ENCODE results near the gene PILRA. TPM values are rescaled to one million over a fixed set of nuclear protein-coding genes. Genes with fewer than 3 reads are reported as not detected.

PILRA gene
- total and polyA plus RNA-seq, 8 donors, result 0.88 to 7.6 (median 3.7) TPM

- peak; percentile 85 for FAIRE-seq
- intact Hi-C loops (cut with DNase I), result no loop called here
Observed at GRCh38 chr7:100428967-100429636, 55.8 kb downstream of the PILRA start.

GRCh38 chr7:100429637-100430492 lies 56.6 kb downstream of the PILRA start, which contains the start of gene MEPCE:
MEPCE (plus strand) TSS chr7:100429831; CDS start chr7:100430019, 188 bp downstream.
- peak; percentile 63 to 73 (median 68) for ATAC-seq
- peaks cover 0 to 22% (median 5%) of the 10 kb centered on the region in 3 donors for H3K4me1 ChIP-seq
- DNase-seq, result peak; percentile 92 to 100 (median 96)
- peak within 1 kb of the TSS; percentile 55 to 98 (median 71) for H3K4me3 ChIP-seq
- H3K27me3 ChIP-seq, result no peaks in the 10 kb centered on the region
- peak within 1 kb of the TSS; percentile 97 to 100 (median 98) for H3K27ac ChIP-seq
- 0 to 1% methylated on average over 69 to 94 of the region's 95 CpGs for WGBS, 2 donors
- TF ChIP-seq CTCF (IDR thresholded peaks at IDR 0.05), result no peak
- H3K36me3 ChIP-seq, result peaks cover 0 to 12% (median 0%) of the 10 kb centered on the region in 3 donors
- FAIRE-seq, result peak; percentile 32
- intact Hi-C loops (cut with DNase I), result no loop called here
- H3K9me3 ChIP-seq, result no peaks in the 10 kb centered on the region

More at GRCh38 chr7:100428967-100429636, 55.8 kb downstream of the PILRA start:
- Histone ChIP-seq H3K4me3 (peak overlapping the region; percentile 55 to 98 (median 71)), H3K27me3 (no peaks in the 10 kb centered on the region), H3K36me3 (peaks cover 0 to 12% (median 0%) of the 10 kb centered on the region in 3 donors), H3K4me1 (peaks cover 0 to 17% (median 0%) of the 10 kb centered on the region in 3 donors), H3K27ac (peak overlapping the region; percentile 97 to 100 (median 98)), H3K9me3 (no peaks in the 10 kb centered on the region)
- DNase-seq, result peak; percentile 100
- TF ChIP-seq CTCF (IDR thresholded peaks at IDR 0.05), result peak in 2 of 4 donors; percentile 15 to 26
- peak; percentile 80 to 87 (median 82) for ATAC-seq
- 0 to 1% methylated on average over 38 to 40 of the region's 40 CpGs for WGBS, 2 donors

- 36 to 37% methylated on average over 26 to 31 of the region's 31 CpGs for WGBS, 2 donors
- Histone ChIP-seq H3K27ac (peak overlapping the region; percentile 97 to 100 (median 98)), H3K36me3 (peaks cover 0 to 12% (median 0%) of the 10 kb centered on the region in 3 donors), H3K4me3 (peak overlapping the region; percentile 55 to 98 (median 71)), H3K27me3 (no peaks in the 10 kb centered on the region), H3K4me1 (peaks cover 0 to 24% (median 10%) of the 10 kb centered on the region in 3 donors), H3K9me3 (no peaks in the 10 kb centered on the region)
- FAIRE-seq (no peak), ATAC-seq (no peak), DNase-seq (peak in 5 of 6 donors; percentile 39 to 83 (median 47))
- no peak for TF ChIP-seq CTCF (IDR thresholded peaks at IDR 0.05)
- intact Hi-C loops (cut with DNase I), result no loop called here
Observed at GRCh38 chr7:100430493-100431285, 57.4 kb downstream of the PILRA start.

- peaks cover 0 to 12% (median 0%) of the 10 kb centered on the region in 3 donors for H3K36me3 ChIP-seq
- H3K27ac ChIP-seq, result no peak overlapping the region
- intact Hi-C loops (cut with DNase I), result no loop called here
- H3K27me3 ChIP-seq, result no peaks in the 10 kb centered on the region
- 87 to 93% methylated on average over 23 of the region's 23 CpGs for WGBS, 2 donors
- H3K4me1 ChIP-seq, result peaks cover 0 to 24% (median 10%) of the 10 kb centered on the region in 3 donors
- no peak for ATAC-seq
- no peak for FAIRE-seq
- H3K9me3 ChIP-seq, result no peaks in the 10 kb centered on the region
- H3K4me3 ChIP-seq, result no peak overlapping the region
- no peak for TF ChIP-seq CTCF (IDR thresholded peaks at IDR 0.05)
- DNase-seq, result peak in 4 of 6 donors; percentile 24 to 74 (median 48)
Observed at GRCh38 chr7:100431286-100431735, 58.0 kb downstream of the PILRA start.

Measured in pancreas (tissue), 10 donors.